Skeletal muscle satellite cell (primary cell): ENCODE results near the gene ICE2.

Experiments used
- H3K27me3 ChIP-seq: 2 replicates; pipeline ENCODE4 v1.7.0; 2013; ENCODE audit warnings: low read length; ENCODE audit not compliant: control insufficient read depth, insufficient read depth
- H3K36me3 ChIP-seq: 2 replicates; pipeline ENCODE4 v1.7.0; 2013; ENCODE audit warnings: mild to moderate bottlenecking, control low read depth, low read length; ENCODE audit not compliant: insufficient read depth
- H3K4me1 ChIP-seq: 2 replicates; pipeline ENCODE4 v1.7.0; 2013; ENCODE audit warnings: low read length; ENCODE audit not compliant: control insufficient read depth, insufficient read depth
- H3K4me2 ChIP-seq: 2 replicates; pipeline ENCODE4 v1.7.0; 2013; ENCODE audit warnings: mild to moderate bottlenecking, low read length
- H3K4me3 ChIP-seq: 2 replicates; pipeline ENCODE4 v1.7.0; 2013; ENCODE audit warnings: low read length
- H3K9ac ChIP-seq: 2 replicates; pipeline ENCODE4 v1.7.0; 2013; ENCODE audit warnings: mild to moderate bottlenecking, low read depth, low read length, moderate library complexity
- H3K9me3 ChIP-seq: replicated peaks from 2 replicates; pipeline ENCODE4 v1.7.0; 2013; ENCODE audit warnings: mild to moderate bottlenecking, control low read depth, low read length

Gene ICE2

DNA sequence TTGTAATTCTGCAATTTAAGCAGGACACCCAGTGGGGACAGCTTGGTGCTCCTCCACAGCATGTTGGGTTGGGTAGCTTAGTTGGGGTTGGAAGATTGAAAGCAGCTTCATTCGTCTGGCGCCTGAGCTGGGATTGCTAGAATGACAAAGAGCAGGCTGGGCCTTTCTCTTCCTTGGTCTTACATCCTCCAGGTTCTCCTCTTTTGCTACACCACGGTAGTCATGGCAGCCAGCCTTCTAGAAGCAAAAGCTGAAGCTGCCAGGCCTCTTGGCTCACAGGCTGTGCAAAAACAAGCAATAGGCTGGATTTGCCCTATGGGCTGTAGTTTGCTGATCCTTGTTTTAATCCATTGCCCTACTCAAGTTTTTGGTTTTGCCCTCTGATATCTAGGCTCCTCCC lies 78.0 kb downstream of the ICE2 start:
- peaks cover 45% of the 10 kb centered on the region for H3K4me1 ChIP-seq

DNA sequence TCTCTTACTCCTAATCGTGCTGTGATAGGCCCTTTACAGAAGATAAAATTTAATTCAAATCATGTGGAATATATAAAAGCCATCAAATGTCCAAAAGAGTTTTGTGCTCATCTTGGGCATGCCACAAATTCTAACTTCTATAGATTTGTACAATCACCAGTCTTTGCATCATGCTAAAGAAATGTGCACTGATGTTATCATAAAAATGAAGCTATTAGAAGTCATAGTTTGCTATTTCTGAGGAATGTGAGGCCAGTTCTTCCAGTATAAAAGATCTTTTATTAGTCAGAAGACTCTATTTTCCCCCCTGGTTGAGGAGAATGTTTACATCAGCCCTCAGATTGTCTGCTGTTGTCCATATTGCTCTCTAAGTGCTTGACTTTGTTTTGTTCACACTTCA lies 79.0 kb downstream of the ICE2 start:
- no peaks in the 10 kb centered on the region for H3K9me3 ChIP-seq
- peak overlapping the region; percentile 68 for H3K4me3 ChIP-seq
- H3K9ac ChIP-seq, result peak overlapping the region; percentile 100
- no peaks in the 10 kb centered on the region for H3K27me3 ChIP-seq
- H3K4me1 ChIP-seq, result peaks cover 45% of the 10 kb centered on the region
- H3K4me2 ChIP-seq, result peak overlapping the region; percentile 87
- peaks cover 25% of the 10 kb centered on the region for H3K36me3 ChIP-seq

More for the DNA sequence above, 78.0 kb downstream of the ICE2 start:
- Histone ChIP-seq H3K36me3 (peaks cover 14% of the 10 kb centered on the region), H3K9me3 (no peaks in the 10 kb centered on the region), H3K27me3 (no peaks in the 10 kb centered on the region), H3K9ac (peak overlapping the region; percentile 100), H3K4me3 (no peak overlapping the region), H3K4me2 (no peak overlapping the region)

- Histone ChIP-seq H3K4me1 (peaks cover 51% of the 10 kb centered on the region), H3K4me3 (peak overlapping the region; percentile 68), H3K9ac (peak overlapping the region; percentile 100), H3K27me3 (no peaks in the 10 kb centered on the region), H3K9me3 (no peaks in the 10 kb centered on the region), H3K4me2 (peak overlapping the region; percentile 87), H3K36me3 (peaks cover 30% of the 10 kb centered on the region)
Observed at GRCh38 chr15:60399246-60399915, 79.6 kb downstream of the ICE2 start.

GRCh38 chr15:60397772-60398445 lies 81.0 kb downstream of the ICE2 start, which contains the start of gene ANXA2:
TSS of gene ANXA2 (minus strand) at chr15:60397986. CDS start at chr15:60386075, 11,911 bp downstream.
- H3K4me3 ChIP-seq, result peak within 1 kb of the TSS; percentile 81
- H3K4me2 ChIP-seq, result peak within 1 kb of the TSS; percentile 87
- H3K36me3 ChIP-seq, result peaks cover 41% of the 10 kb centered on the region
- H3K9ac ChIP-seq, result peak within 1 kb of the TSS; percentile 100
- H3K27me3 ChIP-seq, result no peaks in the 10 kb centered on the region
- no peaks in the 10 kb centered on the region for H3K9me3 ChIP-seq
- peaks cover 55% of the 10 kb centered on the region for H3K4me1 ChIP-seq

GRCh38 chr15:60396958-60397771 lies 81.8 kb downstream of the ICE2 start:
- H3K4me1 ChIP-seq, result peaks cover 50% of the 10 kb centered on the region
- H3K9me3 ChIP-seq, result no peaks in the 10 kb centered on the region
- peak overlapping the region; percentile 81 for H3K4me3 ChIP-seq
- H3K36me3 ChIP-seq, result peaks cover 42% of the 10 kb centered on the region
- no peaks in the 10 kb centered on the region for H3K27me3 ChIP-seq
- peak overlapping the region; percentile 100 for H3K9ac ChIP-seq
- H3K4me2 ChIP-seq, result peak overlapping the region; percentile 85

- Histone ChIP-seq H3K9ac (peak overlapping the region; percentile 100), H3K9me3 (no peaks in the 10 kb centered on the region), H3K4me2 (peak overlapping the region; percentile 85), H3K4me3 (peak overlapping the region; percentile 81), H3K4me1 (peaks cover 50% of the 10 kb centered on the region), H3K27me3 (no peaks in the 10 kb centered on the region), H3K36me3 (peaks cover 48% of the 10 kb centered on the region)
Observed at GRCh38 chr15:60396560-60396957, 82.4 kb downstream of the ICE2 start.

GRCh38 chr15:60396100-60396499 lies 82.8 kb downstream of the ICE2 start:
- Histone ChIP-seq H3K9me3 (no peaks in the 10 kb centered on the region), H3K9ac (peak overlapping the region; percentile 100), H3K4me2 (peak overlapping the region; percentile 85), H3K27me3 (no peaks in the 10 kb centered on the region), H3K4me1 (peaks cover 51% of the 10 kb centered on the region), H3K4me3 (peak overlapping the region; percentile 81), H3K36me3 (peaks cover 52% of the 10 kb centered on the region)

GRCh38 chr15:60395276-60396011 lies 83.5 kb downstream of the ICE2 start:
- Histone ChIP-seq H3K4me2 (peak overlapping the region; percentile 85), H3K9ac (peak overlapping the region; percentile 100), H3K9me3 (no peaks in the 10 kb centered on the region), H3K27me3 (no peaks in the 10 kb centered on the region), H3K36me3 (peaks cover 58% of the 10 kb centered on the region), H3K4me3 (peak overlapping the region; percentile 81), H3K4me1 (peaks cover 51% of the 10 kb centered on the region)

- Histone ChIP-seq H3K9ac (peak overlapping the region; percentile 100), H3K4me2 (peak overlapping the region; percentile 85), H3K9me3 (no peaks in the 10 kb centered on the region), H3K36me3 (peaks cover 66% of the 10 kb centered on the region), H3K27me3 (no peaks in the 10 kb centered on the region), H3K4me3 (peak overlapping the region; percentile 81), H3K4me1 (peaks cover 51% of the 10 kb centered on the region)
Observed at GRCh38 chr15:60394689-60395097, 84.2 kb downstream of the ICE2 start.

GRCh38 chr15:60392986-60393790 lies 85.8 kb downstream of the ICE2 start:
- H3K36me3 ChIP-seq, result peaks cover 71% of the 10 kb centered on the region
- peak overlapping the region; percentile 100 for H3K9ac ChIP-seq
- H3K27me3 ChIP-seq, result no peaks in the 10 kb centered on the region
- H3K9me3 ChIP-seq, result no peaks in the 10 kb centered on the region
- H3K4me2 ChIP-seq, result peak overlapping the region; percentile 85
- peak overlapping the region; percentile 81 for H3K4me3 ChIP-seq
- H3K4me1 ChIP-seq, result peaks cover 55% of the 10 kb centered on the region
